HUDEP-2 (cell line): Measurements from ENCODE around the gene KDM3A.
A peak's percentile ranks its signal among the peaks of the same experiment; 100 is the strongest.

Source experiments
- DNase-seq, 76 experiments: peaks; one replicate each; lab custom pipeline; 2025; ENCODE audit not compliant: unreplicated experiment in 76 of 76; lab: John Stamatoyannopoulos, UW

Gene KDM3A

GRCh38 chr2:86513948-86514660 lies 72.9 kb downstream of the KDM3A start:
- DNase-seq, result no peak

GRCh38 chr2:86518481-86518880 lies 77.3 kb downstream of the KDM3A start:
- peak in 17 of 76 experiments; percentile 1 to 30 (median 7) for DNase-seq

DNA sequence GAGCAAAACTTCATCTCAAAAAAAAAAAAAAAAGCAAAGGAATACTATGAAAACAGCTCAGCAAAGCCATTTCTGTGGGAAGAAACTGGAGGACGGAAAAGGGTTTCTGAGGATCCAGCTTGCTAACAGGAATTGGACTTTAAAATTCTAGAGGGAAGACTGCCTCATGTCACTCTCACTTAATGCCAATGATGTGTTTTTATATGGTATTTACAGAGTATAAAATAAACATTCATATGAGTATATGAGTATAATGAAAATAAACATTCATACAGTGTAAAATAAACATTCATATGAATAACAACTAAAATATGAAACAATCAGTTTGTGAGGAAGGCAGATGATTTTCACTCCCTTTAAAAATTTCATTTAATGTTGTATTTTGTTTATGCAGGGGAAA lies 78.2 kb downstream of the KDM3A start:
- DNase-seq, result no peak

GRCh38 chr2:86520153-86520552 lies 79.0 kb downstream of the KDM3A start:
- no peak for DNase-seq

DNA sequence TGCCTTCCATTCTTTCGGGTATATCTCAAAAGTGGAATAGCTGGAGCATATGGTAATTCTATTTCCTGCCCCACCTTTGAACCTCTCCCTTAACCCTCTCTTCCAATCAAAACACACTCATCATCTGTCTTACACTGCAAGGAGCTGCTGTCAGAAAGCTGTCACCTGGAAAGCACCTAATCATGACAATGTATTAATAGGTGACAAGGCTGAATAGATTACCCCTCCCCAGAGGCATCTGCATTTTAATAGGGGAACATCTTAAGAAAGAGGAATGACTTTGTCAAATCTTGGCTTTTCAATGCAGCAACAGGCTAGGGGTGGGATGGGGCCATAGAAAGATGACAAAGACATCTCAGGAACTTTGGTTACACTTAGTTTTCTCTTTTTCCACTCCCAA lies 80.8 kb downstream of the KDM3A start:
- no peak for DNase-seq

DNA sequence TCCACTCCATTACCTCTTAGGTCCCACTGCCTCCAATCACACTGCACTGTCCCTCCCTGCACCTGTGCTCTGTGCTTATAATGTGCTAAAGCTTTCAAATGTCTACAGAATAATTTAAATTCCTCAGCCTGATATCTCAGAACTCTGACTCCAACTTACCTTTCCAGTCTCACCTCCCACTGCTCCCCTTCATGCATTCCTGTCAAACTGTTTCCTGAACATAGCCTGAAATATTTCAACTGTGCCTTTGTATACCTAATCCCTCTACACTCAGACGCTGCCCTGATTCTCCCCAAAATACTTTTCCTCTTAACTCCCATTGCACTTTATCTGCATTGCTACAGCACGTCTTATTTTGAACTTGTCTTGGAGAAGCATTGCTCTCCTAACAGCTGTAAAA lies 81.5 kb downstream of the KDM3A start:
- no peak for DNase-seq

GRCh38 chr2:86523491-86523890 lies 82.3 kb downstream of the KDM3A start:
- no peak for DNase-seq

GRCh38 chr2:86525421-86526340 lies 84.5 kb downstream of the KDM3A start:
- no peak for DNase-seq

DNA sequence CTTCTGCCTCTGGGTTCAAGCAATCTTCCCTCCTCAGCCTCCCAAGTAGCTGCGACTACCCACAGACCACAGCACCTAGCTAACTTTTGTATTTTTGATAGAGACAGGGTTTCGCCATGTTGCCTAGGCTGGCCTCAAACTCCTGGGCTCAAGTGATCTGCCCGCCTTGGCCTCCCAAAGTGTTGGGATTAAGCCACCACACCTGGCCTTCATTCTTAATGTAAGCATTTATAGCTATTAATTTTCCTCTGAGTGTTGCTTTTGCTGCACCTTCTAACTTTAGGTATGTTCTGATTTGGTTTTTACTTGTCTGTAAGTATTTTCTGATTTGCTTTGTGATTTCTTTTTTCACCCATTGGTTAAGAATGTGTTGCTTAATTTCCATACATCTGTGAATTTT lies 92.4 kb downstream of the KDM3A start:
- DNase-seq, result no peak

DNA sequence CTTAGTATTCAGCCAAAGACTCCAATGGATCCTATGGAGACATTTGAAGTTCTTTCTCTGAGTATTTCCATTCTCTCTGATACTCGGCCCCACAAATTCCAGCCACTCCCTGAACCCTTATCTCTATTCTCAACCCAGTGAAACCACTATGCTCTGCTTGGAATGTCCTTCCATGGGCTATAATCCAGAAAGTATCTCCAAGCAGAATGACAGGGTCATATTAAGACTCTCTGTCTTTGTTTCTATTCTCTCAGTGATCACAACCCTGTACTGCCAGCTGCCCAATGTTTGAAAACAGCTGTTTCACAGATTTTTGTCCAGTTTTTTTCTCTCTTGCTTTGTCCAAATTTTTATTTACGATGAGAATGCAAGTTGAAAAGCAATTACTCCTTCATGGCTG lies 100.2 kb downstream of the KDM3A start:
- DNase-seq, result no peak
